GM23338 (cell line): Measurements from ENCODE around the gene UGCG. TPM values are rescaled to one million over a fixed set of nuclear protein-coding genes. Genes with fewer than 3 reads are reported as not detected.

Source experiments
- ATAC-seq: fragments of 200-7000 bp; cut with Tn5 transposase; 3 replicates; pipeline ENCODE4 v1.9.1; 2020
- DNase-seq: peaks from one replicate; pipeline ENCODE4 v3.0.0-alpha.2; 2015; ENCODE audit warnings: low spot score
- H2AFZ ChIP-seq: fragments of 200-600 bp; sonication (generic); 2 replicates; pipeline ENCODE4 v1.8.0; 2016; ENCODE audit warnings: antibody characterized with exemption, mild to moderate bottlenecking, moderate library complexity
- H3F3A ChIP-seq: fragments of 200-600 bp; sonication (generic); replicated peaks from 2 replicates; pipeline ENCODE4 v1.8.0; 2017; ENCODE audit warnings: antibody characterized with exemption, mixed run types, low read depth
- H3K27ac ChIP-seq: fragments of 200-600 bp; sonication (generic); 2 replicates; pipeline ENCODE4 v1.6.1; 2016; ENCODE audit warnings: low read depth
- H3K27me3 ChIP-seq: fragments of 200-600 bp; sonication (generic); 2 replicates; pipeline ENCODE4 v1.8.0; 2016; ENCODE audit warnings: mild to moderate bottlenecking, mixed run types, moderate library complexity; ENCODE audit not compliant: insufficient read depth
- H3K36me3 ChIP-seq: fragments of 200-600 bp; sonication (generic); 2 replicates; pipeline ENCODE4 v1.8.0; 2016; ENCODE audit warnings: mild to moderate bottlenecking; ENCODE audit not compliant: insufficient read depth
- H3K4me1 ChIP-seq: fragments of 200-600 bp; sonication (generic); 2 replicates; pipeline ENCODE4 v1.8.0; 2016; ENCODE audit warnings: mild to moderate bottlenecking, moderate library complexity; ENCODE audit not compliant: insufficient read depth
- H3K4me2 ChIP-seq: fragments of 200-600 bp; sonication (generic); 2 replicates; pipeline ENCODE4 v1.7.1; 2017; ENCODE audit warnings: mixed run types
- H3K4me3 ChIP-seq: fragments of 200-600 bp; sonication (generic); 2 replicates; pipeline ENCODE4 v1.6.1; 2016; ENCODE audit warnings: mixed run types
- H3K79me2 ChIP-seq: fragments of 200-600 bp; sonication (generic); replicated peaks from 2 replicates; pipeline ENCODE4 v1.8.0; 2017; ENCODE audit warnings: mild to moderate bottlenecking; ENCODE audit not compliant: insufficient read depth
- H3K9me2 ChIP-seq: fragments of 200-600 bp; sonication (generic); 2 replicates; pipeline ENCODE4 v1.8.0; 2017; ENCODE audit not compliant: insufficient read depth
- H4K20me1 ChIP-seq: fragments of 200-600 bp; sonication (generic); replicated peaks from 2 replicates; pipeline ENCODE4 v1.8.0; 2017; ENCODE audit warnings: mild to moderate bottlenecking; ENCODE audit not compliant: insufficient read depth
- H3K27ac Mint-ChIP-seq: 2 replicates; pipeline ENCODE4 v1.8.0; 2020; ENCODE audit warnings: inconsistent platforms, mild to moderate bottlenecking, moderate library complexity, mixed read lengths
- H3K27me3 Mint-ChIP-seq: 3 replicates; pipeline ENCODE4 v1.8.0; 2022; ENCODE audit warnings: low read depth, mild to moderate bottlenecking, moderate library complexity, mixed read lengths, inconsistent platforms; ENCODE audit not compliant: insufficient read depth, poor library complexity
- H3K36me3 Mint-ChIP-seq: 3 replicates; pipeline ENCODE4 v1.8.0; 2021; ENCODE audit warnings: low read depth, mild to moderate bottlenecking, inconsistent platforms, moderate library complexity, mixed read lengths
- H3K4me1 Mint-ChIP-seq: 3 replicates; pipeline ENCODE4 v1.8.0; 2020; ENCODE audit warnings: mild to moderate bottlenecking, inconsistent platforms, mixed read lengths
- H3K4me3 Mint-ChIP-seq: 3 replicates; pipeline ENCODE4 v1.8.0; 2021; ENCODE audit warnings: moderate library complexity, mild to moderate bottlenecking, inconsistent platforms, mixed read lengths
- H3K9me3 Mint-ChIP-seq: 3 replicates; pipeline ENCODE4 v1.8.0; 2020; ENCODE audit warnings: moderate library complexity, mild to moderate bottlenecking, inconsistent platforms, mixed read lengths
- CREB1 ChIP-seq: fragments of 250-450 bp; sonication (Bioruptor Pico); IDR thresholded peaks from 2 replicates; pipeline ENCODE4 v1.5.0; 2020; ENCODE audit warnings: low read depth, mild to moderate bottlenecking, moderate library complexity
- CTCF ChIP-seq, 2 experiments: fragments of 200-600 bp in 1 of 2; sonication (generic) in 1 of 2; conservative IDR thresholded peaks; 2 replicates each; pipeline versions ENCODE4 v1.5.1 to v1.6.1; 2016 to 2017; ENCODE audit warnings: antibody characterized with exemption in 2 of 2, low read depth in 2 of 2, mild to moderate bottlenecking in 2 of 2, moderate library complexity in 1 of 2
- ETS1 ChIP-seq: IDR thresholded peaks from 2 replicates; pipeline ENCODE4 v1.6.1; 2016; ENCODE audit warnings: antibody characterized with exemption
- EZH2 ChIP-seq: fragments of 200-600 bp; sonication (generic); IDR thresholded peaks from one replicate; pipeline ENCODE4 v1.8.0; 2017; ENCODE audit warnings: antibody characterized with exemption, mild to moderate bottlenecking, low read depth; ENCODE audit not compliant: unreplicated experiment
- EZH2phosphoT487 ChIP-seq: fragments of 200-600 bp; sonication (generic); IDR thresholded peaks from one replicate; pipeline ENCODE4 v1.8.1; 2018; ENCODE audit warnings: antibody characterized with exemption; ENCODE audit not compliant: unreplicated experiment
- JUNB ChIP-seq: IDR thresholded peaks from one replicate; pipeline ENCODE4 v1.6.1; 2016; ENCODE audit warnings: antibody characterized with exemption; ENCODE audit not compliant: unreplicated experiment
- NANOG ChIP-seq: IDR thresholded peaks from 2 replicates; pipeline ENCODE4 v1.6.1; 2016; ENCODE audit warnings: antibody characterized with exemption, borderline replicate concordance
- POLR2AphosphoS5 ChIP-seq: IDR thresholded peaks from 2 replicates; pipeline ENCODE4 v1.6.1; 2016; ENCODE audit warnings: antibody characterized with exemption, low read depth
- REST ChIP-seq: IDR thresholded peaks from one replicate; pipeline ENCODE4 v1.6.1; 2018; ENCODE audit warnings: antibody characterized with exemption; ENCODE audit not compliant: unreplicated experiment
- STAT1 ChIP-seq: IDR thresholded peaks from one replicate; pipeline ENCODE4 v1.6.1; 2016; ENCODE audit warnings: antibody characterized with exemption; ENCODE audit not compliant: unreplicated experiment
- ZNF114 ChIP-seq: fragments of 250-450 bp; sonication (Bioruptor Pico); IDR thresholded peaks from 2 replicates; pipeline ENCODE4 v1.5.0; 2020; ENCODE audit warnings: mild to moderate bottlenecking, moderate library complexity
- ZNF331 ChIP-seq: fragments of 250-450 bp; sonication (Bioruptor Pico); IDR thresholded peaks from 2 replicates; pipeline ENCODE4 v1.5.0; 2020; ENCODE audit warnings: low read depth, mild to moderate bottlenecking, moderate library complexity
- ZNF462 ChIP-seq: fragments of 250-450 bp; sonication (Bioruptor Pico); IDR thresholded peaks from 2 replicates; pipeline ENCODE4 v1.5.0; 2020; ENCODE audit warnings: mild to moderate bottlenecking, moderate library complexity
- polyA plus RNA-seq: library from polyadenylated mRNA; unstranded; fragments of >200 nt; fragmentation: Nextera tagmentation; extraction: Ambion mirVana; gene quantifications from 2 replicates; pipeline ENCODE4 v1.2.1, GENCODE V29; 2016
- total RNA-seq: library from RNA; depleted of rRNA; stranded (reverse); fragments of >200 nt; shearing (Covaris generic); gene quantifications from 2 replicates; pipeline ENCODE4 v1.2.3, GENCODE V29; 2014

Gene UGCG
- total and polyA plus RNA-seq, 2 experiments from 2014 or later: 30.4 to 44.9 TPM

GRCh38 chr9:111936391-111936790 is 39.8 kb downstream of the UGCG start (continued):
- no peak for TF ChIP-seq JUNB

GRCh38 chr9:111937301-111937700 is 40.7 kb downstream of the UGCG start:
- no peak overlapping the region for H3K4me2 ChIP-seq
- no peaks in the 10 kb centered on the region for H3K27me3 ChIP-seq
- H3K9me3 Mint-ChIP-seq: no peaks in the 10 kb centered on the region
- H3K27ac ChIP-seq: no peak overlapping the region
- no peaks in the 10 kb centered on the region for H3K9me2 ChIP-seq
- no peak overlapping the region for H3K4me3 Mint-ChIP-seq
- ATAC-seq (no peak), DNase-seq (no peak)
- H3K27me3 Mint-ChIP-seq: peaks cover 6% of the 10 kb centered on the region
- no peak for TF ChIP-seq EZH2phosphoT487
- no peak for TF ChIP-seq STAT1
- no peak for TF ChIP-seq REST
- TF ChIP-seq ETS1: no peak
- no peak for TF ChIP-seq EZH2
- no peak for TF ChIP-seq CTCF (conservative IDR thresholded peaks at IDR 0.05; ENCODE audit: low read depth in 2 of 2)
- TF ChIP-seq NANOG: no peak
- no peak for TF ChIP-seq ZNF462 (CRISPR knock-in tag)
- TF ChIP-seq JUNB: no peak
- no peak for TF ChIP-seq ZNF114 (CRISPR knock-in tag)
- TF ChIP-seq POLR2AphosphoS5: no peak
- TF ChIP-seq CREB1 (CRISPR knock-in tag): no peak
- TF ChIP-seq ZNF331 (CRISPR knock-in tag): no peak
- no peaks in the 10 kb centered on the region for H4K20me1 ChIP-seq
- H3K79me2 ChIP-seq: no peaks in the 10 kb centered on the region
- no peak overlapping the region for H3K4me3 ChIP-seq
- H3K27ac Mint-ChIP-seq: no peak overlapping the region
- H3K4me1 Mint-ChIP-seq: peaks cover 10% of the 10 kb centered on the region; the same call in 2 of the 3 replicates
- H3K36me3 ChIP-seq: peaks cover 1% of the 10 kb centered on the region; the same call in 1 of the 2 replicates
- peaks cover 8% of the 10 kb centered on the region; the same call in 2 of the 3 replicates for H3K36me3 Mint-ChIP-seq
- H2AFZ ChIP-seq: no peak overlapping the region
- no peaks in the 10 kb centered on the region for H3K4me1 ChIP-seq
- H3F3A ChIP-seq: no peaks in the 10 kb centered on the region
